ENCODE data around the gene IFTAP. TPM values are rescaled to one million over a fixed set of nuclear protein-coding genes. Genes with fewer than 3 reads are reported as not detected.

The IFTAP gene
- total RNA-seq, 1 donor from 2014 or later, result 31.0 TPM

- Mint-ChIP-seq H3K27ac (ENCODE audit: unreplicated experiment) (no peak overlapping the region), H3K4me1 (no peaks in the 10 kb centered on the region), H3K27me3 (ENCODE audit: low read depth) (no peaks in the 10 kb centered on the region), H3K36me3 (ENCODE audit: low read depth) (no peaks in the 10 kb centered on the region), H3K4me3 (no peak overlapping the region), H3K9me3 (no peaks in the 10 kb centered on the region)
- DNase-seq (ENCODE audit: low read depth, low spot score), result no peak
- TF ChIP-seq CTCF (conservative IDR thresholded peaks at IDR 0.05), result no peak
Measured at GRCh38 chr11:36609383-36609782, 15.1 kb downstream of the IFTAP start.

- no peaks in the 10 kb centered on the region for H3K27me3 Mint-ChIP-seq (ENCODE audit: low read depth)
- no peak overlapping the region for H3K27ac Mint-ChIP-seq (ENCODE audit: unreplicated experiment)
- H3K4me3 Mint-ChIP-seq, result no peak overlapping the region
- no peak for TF ChIP-seq CTCF (conservative IDR thresholded peaks at IDR 0.05)
- H3K36me3 Mint-ChIP-seq (ENCODE audit: low read depth), result peaks cover 3% of the 10 kb centered on the region
- no peaks in the 10 kb centered on the region for H3K4me1 Mint-ChIP-seq
- DNase-seq (ENCODE audit: low read depth, low spot score), result no peak
- H3K9me3 Mint-ChIP-seq, result no peaks in the 10 kb centered on the region
Measured at GRCh38 chr11:36615826-36616225, 21.5 kb downstream of the IFTAP start.

- H3K4me3 Mint-ChIP-seq, result no peak overlapping the region
- no peak for TF ChIP-seq CTCF (conservative IDR thresholded peaks at IDR 0.05)
- H3K27ac Mint-ChIP-seq (ENCODE audit: unreplicated experiment), result no peak overlapping the region
- H3K4me1 Mint-ChIP-seq, result no peaks in the 10 kb centered on the region
- H3K36me3 Mint-ChIP-seq (ENCODE audit: low read depth), result peaks cover 3% of the 10 kb centered on the region
- no peaks in the 10 kb centered on the region for H3K27me3 Mint-ChIP-seq (ENCODE audit: low read depth)
- DNase-seq (ENCODE audit: low read depth, low spot score), result no peak
- H3K9me3 Mint-ChIP-seq, result no peaks in the 10 kb centered on the region
Measured at GRCh38 chr11:36617543-36618362, 23.5 kb downstream of the IFTAP start.

- Mint-ChIP-seq H3K9me3 (no peaks in the 10 kb centered on the region), H3K27me3 (ENCODE audit: low read depth) (no peaks in the 10 kb centered on the region), H3K4me1 (no peaks in the 10 kb centered on the region), H3K4me3 (no peak overlapping the region), H3K27ac (ENCODE audit: unreplicated experiment) (no peak overlapping the region), H3K36me3 (ENCODE audit: low read depth) (peaks cover 3% of the 10 kb centered on the region)
- no peak for TF ChIP-seq CTCF (conservative IDR thresholded peaks at IDR 0.05)
- no peak for DNase-seq (ENCODE audit: low read depth, low spot score)
Measured at GRCh38 chr11:36618363-36619047, 24.2 kb downstream of the IFTAP start.

GRCh38 chr11:36619502-36619901 lies 25.2 kb downstream of the IFTAP start:
- no peaks in the 10 kb centered on the region for H3K4me1 Mint-ChIP-seq
- no peaks in the 10 kb centered on the region for H3K27me3 Mint-ChIP-seq (ENCODE audit: low read depth)
- H3K9me3 Mint-ChIP-seq, result no peaks in the 10 kb centered on the region
- H3K27ac Mint-ChIP-seq (ENCODE audit: unreplicated experiment), result no peak overlapping the region
- peaks cover 3% of the 10 kb centered on the region for H3K36me3 Mint-ChIP-seq (ENCODE audit: low read depth)
- no peak for DNase-seq (ENCODE audit: low read depth, low spot score)
- no peak overlapping the region for H3K4me3 Mint-ChIP-seq
- TF ChIP-seq CTCF (conservative IDR thresholded peaks at IDR 0.05), result no peak
